ENCODE results near the gene DNAJC18. TPM values are rescaled to one million over a fixed set of nuclear protein-coding genes. Genes with fewer than 3 reads are reported as not detected.

Gene DNAJC18
- total RNA-seq, 1 donor from 2014 or later, result 27.0 TPM

GRCh38 chr5:139374909-139375308 is 64.4 kb downstream of the DNAJC18 start:
- Mint-ChIP-seq H3K4me3 (ENCODE audit: unreplicated experiment) (no peak overlapping the region), H3K27me3 (ENCODE audit: low read depth) (no peaks in the 10 kb centered on the region), H3K4me1 (ENCODE audit: low read depth) (peaks cover 16% of the 10 kb centered on the region), H3K9me3 (ENCODE audit: low read depth) (no peaks in the 10 kb centered on the region), H3K27ac (ENCODE audit: unreplicated experiment) (no peak overlapping the region), H3K36me3 (ENCODE audit: low read depth) (peaks cover 7% of the 10 kb centered on the region)
- DNase-seq (ENCODE audit: low spot score), result peak; percentile 34
- TF ChIP-seq, protein P1, sequence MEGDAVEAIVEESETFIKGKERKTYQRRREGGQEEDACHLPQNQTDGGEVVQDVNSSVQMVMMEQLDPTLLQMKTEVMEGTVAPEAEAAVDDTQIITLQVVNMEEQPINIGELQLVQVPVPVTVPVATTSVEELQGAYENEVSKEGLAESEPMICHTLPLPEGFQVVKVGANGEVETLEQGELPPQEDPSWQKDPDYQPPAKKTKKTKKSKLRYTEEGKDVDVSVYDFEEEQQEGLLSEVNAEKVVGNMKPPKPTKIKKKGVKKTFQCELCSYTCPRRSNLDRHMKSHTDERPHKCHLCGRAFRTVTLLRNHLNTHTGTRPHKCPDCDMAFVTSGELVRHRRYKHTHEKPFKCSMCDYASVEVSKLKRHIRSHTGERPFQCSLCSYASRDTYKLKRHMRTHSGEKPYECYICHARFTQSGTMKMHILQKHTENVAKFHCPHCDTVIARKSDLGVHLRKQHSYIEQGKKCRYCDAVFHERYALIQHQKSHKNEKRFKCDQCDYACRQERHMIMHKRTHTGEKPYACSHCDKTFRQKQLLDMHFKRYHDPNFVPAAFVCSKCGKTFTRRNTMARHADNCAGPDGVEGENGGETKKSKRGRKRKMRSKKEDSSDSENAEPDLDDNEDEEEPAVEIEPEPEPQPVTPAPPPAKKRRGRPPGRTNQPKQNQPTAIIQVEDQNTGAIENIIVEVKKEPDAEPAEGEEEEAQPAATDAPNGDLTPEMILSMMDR (IDR thresholded peaks at IDR 0.05), result no peak

DNA sequence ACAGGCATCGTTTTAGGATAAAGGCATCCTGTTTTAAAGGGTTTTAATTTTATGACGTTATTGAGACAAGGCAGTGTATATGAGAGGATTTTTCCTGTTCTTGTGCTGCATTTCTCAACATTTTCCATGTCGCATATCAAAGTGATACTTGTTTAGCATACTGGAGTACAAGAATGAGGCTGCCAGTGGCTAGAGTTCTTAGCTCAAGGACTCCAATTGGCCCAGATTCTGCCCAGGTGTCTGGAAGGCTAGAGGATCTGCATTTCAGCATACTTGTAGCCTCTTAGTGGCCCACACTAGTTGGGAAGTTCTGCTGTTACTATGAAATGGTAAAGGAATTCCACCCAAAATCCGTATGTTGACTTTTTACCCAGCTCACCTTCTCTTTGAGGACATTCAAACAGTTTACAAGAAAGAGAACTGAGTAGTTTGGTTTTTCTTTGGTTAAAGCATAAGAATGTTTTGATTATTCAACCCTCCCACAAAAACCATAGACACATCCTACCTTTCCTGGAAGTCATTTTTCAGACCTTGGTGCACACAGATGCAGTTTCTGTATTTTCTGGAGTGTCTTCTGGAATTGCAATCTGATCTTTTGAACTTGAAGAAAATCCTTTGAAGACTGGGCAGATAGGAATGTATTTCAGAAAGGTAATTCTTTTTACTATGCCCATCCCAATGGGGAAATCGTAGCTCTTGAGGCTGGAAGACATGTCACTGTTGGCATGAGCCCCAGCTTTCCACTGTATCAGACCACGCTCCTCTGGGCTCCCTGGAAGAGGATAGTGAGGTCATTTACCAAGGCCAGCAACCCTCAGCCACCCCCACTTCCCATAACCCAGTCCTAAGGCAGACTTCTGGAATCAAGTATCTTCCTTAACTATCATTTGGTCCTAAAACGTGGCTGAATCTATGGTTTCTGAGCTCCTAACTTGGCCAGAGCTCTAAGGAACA is 67.6 kb downstream of the DNAJC18 start:
- Mint-ChIP-seq H3K36me3 (ENCODE audit: low read depth) (peaks cover 10% of the 10 kb centered on the region), H3K27ac (ENCODE audit: unreplicated experiment) (no peak overlapping the region)
- TF ChIP-seq, protein P1 (IDR thresholded peaks at IDR 0.05), result no peak

DNA sequence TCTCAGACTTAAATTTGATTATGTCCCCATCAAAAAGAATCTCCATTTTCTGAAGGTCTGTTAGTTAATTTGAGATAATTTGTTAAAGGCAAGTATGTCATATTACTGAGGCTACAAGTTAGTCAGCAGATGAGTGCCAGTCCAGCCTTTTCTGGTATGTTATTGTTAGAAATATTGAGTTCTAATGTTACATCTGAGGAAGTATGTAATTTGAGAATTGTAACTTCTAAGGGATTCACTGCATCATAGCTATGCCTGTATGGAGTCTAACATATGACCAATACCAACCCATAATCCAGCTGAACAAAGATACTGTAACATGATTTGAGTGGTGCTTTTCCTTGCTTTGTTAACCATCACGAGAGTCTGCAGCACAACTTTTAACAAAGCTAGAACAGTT is 70.1 kb downstream of the DNAJC18 start:
- peaks cover 42% of the 10 kb centered on the region for H3K4me1 Mint-ChIP-seq (ENCODE audit: low read depth)
- no peaks in the 10 kb centered on the region for H3K9me3 Mint-ChIP-seq (ENCODE audit: low read depth)
- peak overlapping the region; percentile 97 for H3K27ac Mint-ChIP-seq (ENCODE audit: unreplicated experiment)
- no peak for DNase-seq (ENCODE audit: low spot score)
- peaks cover 19% of the 10 kb centered on the region for H3K36me3 Mint-ChIP-seq (ENCODE audit: low read depth)
- TF ChIP-seq, protein P1 (IDR thresholded peaks at IDR 0.05), result no peak
- no peaks in the 10 kb centered on the region for H3K27me3 Mint-ChIP-seq (ENCODE audit: low read depth)
- H3K4me3 Mint-ChIP-seq (ENCODE audit: unreplicated experiment), result no peak overlapping the region

More for the DNA sequence above, 67.6 kb downstream of the DNAJC18 start:
- Mint-ChIP-seq H3K9me3 (ENCODE audit: low read depth) (no peaks in the 10 kb centered on the region), H3K4me1 (ENCODE audit: low read depth) (peaks cover 39% of the 10 kb centered on the region), H3K4me3 (ENCODE audit: unreplicated experiment) (no peak overlapping the region), H3K27me3 (ENCODE audit: low read depth) (no peaks in the 10 kb centered on the region)
- no peak for DNase-seq (ENCODE audit: low spot score)

DNA sequence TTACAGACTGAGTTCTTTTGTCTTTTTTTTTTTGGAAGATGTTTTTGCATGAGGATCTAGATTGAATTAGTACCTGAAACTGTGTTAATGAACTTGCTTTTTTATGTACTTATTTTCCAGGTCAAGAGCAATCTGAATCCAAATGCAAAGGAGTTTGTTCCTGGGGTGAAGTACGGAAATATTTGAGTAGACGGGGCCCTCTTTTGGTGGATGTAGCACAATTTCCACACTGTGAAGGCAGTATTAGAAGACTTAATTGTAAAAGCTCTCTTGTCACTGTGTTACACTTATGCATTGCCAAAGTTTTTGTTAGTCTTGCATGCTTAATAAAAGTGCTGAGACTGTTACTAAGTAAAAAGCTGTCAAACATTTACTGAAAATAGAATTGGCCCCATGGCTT is 70.7 kb downstream of the DNAJC18 start:
- Mint-ChIP-seq H3K4me1 (ENCODE audit: low read depth) (peaks cover 36% of the 10 kb centered on the region), H3K4me3 (ENCODE audit: unreplicated experiment) (no peak overlapping the region), H3K27me3 (ENCODE audit: low read depth) (no peaks in the 10 kb centered on the region), H3K36me3 (ENCODE audit: low read depth) (peaks cover 23% of the 10 kb centered on the region), H3K27ac (ENCODE audit: unreplicated experiment) (peak overlapping the region; percentile 97), H3K9me3 (ENCODE audit: low read depth) (no peaks in the 10 kb centered on the region)
- TF ChIP-seq, protein P1 (IDR thresholded peaks at IDR 0.05), result peak; percentile 66
- no peak for DNase-seq (ENCODE audit: low spot score)

DNA sequence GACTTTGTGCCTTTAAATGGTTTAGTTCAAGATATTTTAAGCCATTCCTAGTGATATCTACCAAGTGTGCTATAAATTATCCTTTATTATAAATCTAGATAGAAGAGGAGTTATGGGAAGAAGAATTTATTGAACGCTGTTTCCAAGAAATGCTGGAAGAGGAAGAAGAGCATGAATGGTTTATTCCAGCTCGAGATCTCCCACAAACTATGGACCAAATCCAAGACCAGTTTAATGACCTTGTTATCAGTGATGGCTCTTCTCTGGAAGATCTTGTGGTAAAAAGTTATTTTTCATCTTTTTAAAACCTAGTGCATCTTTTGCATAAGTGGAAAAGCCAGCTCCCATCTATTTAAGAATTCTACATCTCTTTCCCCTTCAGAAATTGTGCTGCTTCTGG is 74.9 kb downstream of the DNAJC18 start:
- Mint-ChIP-seq H3K4me3 (ENCODE audit: unreplicated experiment) (no peak overlapping the region), H3K27me3 (ENCODE audit: low read depth) (no peaks in the 10 kb centered on the region), H3K9me3 (ENCODE audit: low read depth) (no peaks in the 10 kb centered on the region), H3K4me1 (ENCODE audit: low read depth) (peaks cover 22% of the 10 kb centered on the region), H3K36me3 (ENCODE audit: low read depth) (peaks cover 20% of the 10 kb centered on the region), H3K27ac (ENCODE audit: unreplicated experiment) (no peak overlapping the region)
- TF ChIP-seq, protein P1 (IDR thresholded peaks at IDR 0.05), result no peak
- DNase-seq (ENCODE audit: low spot score), result no peak

Data from chondrocyte (in vitro differentiated cells).